Ishikawa (cell line): ENCODE measurements around the gene DACH1.

ENCODE experiments used
- CEBPB ChIP-seq: IDR thresholded peaks from 2 replicates; pipeline ENCODE4 v1.6.1; 2012
- CREB1 ChIP-seq: IDR thresholded peaks from 2 replicates; pipeline ENCODE4 v1.6.1; 2012; ENCODE audit warnings: low read depth
- EGR1 ChIP-seq: IDR thresholded peaks from 2 replicates; pipeline ENCODE4 v1.6.1; 2012
- EP300 ChIP-seq: IDR thresholded peaks from 2 replicates; pipeline ENCODE4 v1.6.1; 2012; ENCODE audit warnings: borderline replicate concordance
- FOXM1 ChIP-seq: IDR thresholded peaks from 2 replicates; pipeline ENCODE4 v1.6.1; 2012; ENCODE audit warnings: low read depth, borderline replicate concordance
- NFIC ChIP-seq: IDR thresholded peaks from 2 replicates; pipeline ENCODE4 v1.6.1; 2012
- RAD21 ChIP-seq: IDR thresholded peaks from 2 replicates; pipeline ENCODE4 v1.6.1; 2012; ENCODE audit warnings: low read depth
- REST ChIP-seq: IDR thresholded peaks from 2 replicates; pipeline ENCODE4 v1.6.1; 2012; ENCODE audit warnings: low read depth, mild to moderate bottlenecking
- TAF1 ChIP-seq: IDR thresholded peaks from 2 replicates; pipeline ENCODE4 v1.6.1; 2012; ENCODE audit warnings: low read depth, mild to moderate bottlenecking
- TCF12 ChIP-seq: IDR thresholded peaks from 2 replicates; pipeline ENCODE4 v1.6.1; 2012; ENCODE audit warnings: low read depth
- TEAD4 ChIP-seq: IDR thresholded peaks from 2 replicates; pipeline ENCODE4 v1.6.1; 2012
- USF1 ChIP-seq: IDR thresholded peaks from 2 replicates; pipeline ENCODE4 v1.6.1; 2012
- YY1 ChIP-seq: IDR thresholded peaks from 2 replicates; pipeline ENCODE4 v1.6.1; 2012; ENCODE audit warnings: low read depth
- ZBTB7A ChIP-seq: IDR thresholded peaks from 2 replicates; pipeline ENCODE4 v1.6.1; 2012; ENCODE audit warnings: low read depth
- TF ChIP-seq, protein P1 (sequence below): IDR thresholded peaks from 2 replicates; pipeline ENCODE4 v1.6.1; 2012

Gene DACH1

DNA sequence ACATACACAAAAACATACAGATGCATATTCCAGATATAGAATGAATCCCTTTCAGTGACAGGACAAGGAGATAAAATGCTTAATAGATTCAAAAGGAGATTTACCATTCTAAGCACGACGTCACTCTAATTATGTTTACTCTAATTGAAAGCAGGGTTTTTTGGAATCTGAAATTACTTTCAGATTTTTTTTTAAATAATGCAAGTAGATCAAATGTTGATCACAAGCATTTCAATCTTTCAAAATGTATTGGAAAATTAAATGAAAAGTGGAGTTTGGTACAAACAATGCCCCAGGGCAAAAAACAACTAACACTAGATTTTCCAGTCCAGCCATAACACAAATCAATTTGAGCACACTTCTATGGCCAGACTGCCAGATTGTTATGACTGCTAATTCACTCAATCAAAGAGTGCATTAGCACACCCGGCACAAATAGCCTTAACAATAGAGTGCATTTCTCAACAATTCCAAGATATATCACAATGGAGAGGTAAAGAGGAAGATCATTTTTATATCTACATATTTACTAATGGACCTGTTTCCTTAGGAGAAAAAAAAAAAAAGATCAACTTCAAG, 4.3 kb upstream of the DACH1 start:
- TF ChIP-seq NFIC = no peak
- TF ChIP-seq REST = no peak
- no peak for TF ChIP-seq RAD21
- TF ChIP-seq EP300 = no peak
- TF ChIP-seq CREB1 = no peak
- TF ChIP-seq TEAD4 = no peak
- no peak for TF ChIP-seq TAF1
- TF ChIP-seq EGR1 = no peak
- no peak for TF ChIP-seq TCF12
- TF ChIP-seq YY1 = no peak
- TF ChIP-seq, protein P1, sequence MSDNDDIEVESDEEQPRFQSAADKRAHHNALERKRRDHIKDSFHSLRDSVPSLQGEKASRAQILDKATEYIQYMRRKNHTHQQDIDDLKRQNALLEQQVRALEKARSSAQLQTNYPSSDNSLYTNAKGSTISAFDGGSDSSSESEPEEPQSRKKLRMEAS = no peak
- TF ChIP-seq CEBPB = no peak
- no peak for TF ChIP-seq FOXM1
- TF ChIP-seq ZBTB7A = no peak
- TF ChIP-seq USF1 = no peak

DNA sequence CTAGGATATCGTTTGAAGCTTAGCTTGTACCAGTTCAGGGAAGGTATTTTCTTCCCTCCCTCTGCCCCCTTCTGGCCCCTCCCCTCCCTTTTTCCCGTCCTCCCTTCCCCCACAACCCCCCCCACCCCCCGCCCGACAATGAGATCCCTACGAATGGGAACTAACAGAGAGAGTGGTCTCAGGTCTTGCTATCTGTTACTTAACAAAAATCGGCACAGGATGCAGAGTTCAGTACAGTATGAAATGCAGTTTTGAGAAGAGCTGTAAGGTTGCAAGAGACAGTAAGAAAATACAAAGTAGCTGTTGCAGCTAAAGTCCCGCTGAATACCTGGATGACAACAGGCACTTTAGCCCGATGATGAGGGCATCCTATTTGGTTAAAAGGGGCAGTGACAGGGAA, 3.1 kb upstream of the DACH1 start:
- TF ChIP-seq ZBTB7A (no peak), TCF12 (no peak), FOXM1 (no peak), TAF1 (no peak), NFIC (no peak), CEBPB (no peak), RAD21 (no peak), YY1 (no peak), CREB1 (no peak)
- TF ChIP-seq, protein P1 = no peak

DNA sequence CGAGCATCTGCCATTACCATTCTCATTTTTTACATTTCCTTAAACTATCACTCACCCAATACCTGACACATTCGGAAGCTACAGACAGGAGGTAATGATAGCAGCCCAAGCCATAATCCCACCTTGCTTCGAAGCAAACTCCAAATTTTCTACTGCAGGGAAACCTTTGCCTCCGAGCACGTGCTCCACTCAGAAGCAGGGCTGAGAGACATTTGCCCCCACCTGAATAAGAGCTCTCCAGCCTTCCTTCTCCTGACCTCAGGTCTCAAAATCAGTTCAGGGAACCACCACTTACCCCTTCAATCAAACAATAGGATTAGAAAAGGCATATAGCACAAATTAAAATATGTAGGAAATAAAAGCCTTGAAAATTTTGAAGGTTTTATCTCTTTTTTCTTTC, 2.3 kb upstream of the DACH1 start:
- TF ChIP-seq TAF1 = no peak
- no peak for TF ChIP-seq EP300
- no peak for TF ChIP-seq RAD21
- no peak for TF ChIP-seq FOXM1
- no peak for TF ChIP-seq REST

- TF ChIP-seq EP300 (peak; percentile 47), EGR1 (no peak)
Observed at GRCh38 chr13:71866335-71867130, 471 bp downstream of the DACH1 start.

DNA sequence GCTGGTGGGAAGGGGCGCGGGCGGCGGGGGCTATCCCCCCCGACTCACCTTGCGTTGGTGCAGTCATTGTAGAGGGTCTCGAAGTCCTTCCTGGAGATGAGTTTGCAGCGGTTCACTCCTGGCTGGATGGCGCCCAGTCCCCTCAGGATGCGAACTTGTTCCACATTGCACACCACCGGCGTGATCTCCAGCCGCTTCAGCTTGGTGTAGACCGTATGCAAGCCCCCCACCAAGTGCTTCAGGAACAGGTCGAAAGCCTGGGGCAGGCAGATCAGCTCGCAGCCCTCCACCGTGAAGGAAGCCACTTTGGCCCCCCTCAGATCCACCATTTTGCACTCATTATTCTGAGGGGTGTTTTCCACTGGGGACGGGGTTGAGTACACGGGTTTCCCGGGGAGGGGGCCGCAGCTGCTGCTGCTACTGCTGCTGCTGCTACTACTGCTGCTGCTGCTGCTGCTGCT, 1.1 kb downstream of the DACH1 start:
- TF ChIP-seq NFIC = no peak
- no peak for TF ChIP-seq CEBPB
- TF ChIP-seq TAF1 = no peak
- TF ChIP-seq TCF12 = no peak
- no peak for TF ChIP-seq CREB1
- TF ChIP-seq EGR1 = no peak
- TF ChIP-seq REST = no peak
- TF ChIP-seq, protein P1 = no peak
- TF ChIP-seq EP300 = no peak
- TF ChIP-seq ZBTB7A = no peak; the same call in 1 of the 2 replicates
- no peak for TF ChIP-seq YY1
- TF ChIP-seq TEAD4 = no peak
- no peak for TF ChIP-seq USF1
- no peak for TF ChIP-seq RAD21
- no peak for TF ChIP-seq FOXM1
